Measurements from ENCODE around the gene BBLN.

DNA sequence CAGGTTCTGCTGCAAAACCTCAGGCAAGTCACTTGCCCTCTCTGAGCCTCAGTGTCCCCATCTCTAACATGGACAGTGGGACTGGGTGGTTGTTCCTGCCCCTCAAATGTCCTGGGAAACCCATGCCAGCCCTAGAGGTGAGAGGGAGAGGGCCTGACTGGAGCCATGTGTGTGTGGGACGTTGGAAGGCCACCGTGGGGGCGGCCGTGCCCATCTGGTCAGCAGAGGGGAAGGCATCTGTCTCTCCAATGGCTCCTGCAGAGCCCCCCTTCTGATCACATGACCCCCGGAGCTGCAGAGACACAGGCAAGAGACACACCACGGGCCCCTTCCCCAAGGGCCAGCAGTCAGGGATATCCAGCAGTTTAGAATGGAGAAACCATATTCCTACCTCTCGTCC, 44.8 kb downstream of the BBLN start:
- TF ChIP-seq CTCF (conservative IDR thresholded peaks at IDR 0.05; ENCODE audit: low read depth, low read length) = no peak
- no peak for TF ChIP-seq MXI1 (IDR thresholded peaks at IDR 0.05; ENCODE audit: borderline replicate concordance, low read depth, low read length)
- TF ChIP-seq POLR2A (IDR thresholded peaks at IDR 0.05; ENCODE audit: low read depth, low read length) = no peak
- no peak for TF ChIP-seq RCOR1 (IDR thresholded peaks at IDR 0.05; ENCODE audit: insufficient replicate concordance, low read length)
- TF ChIP-seq CHD1 (IDR thresholded peaks at IDR 0.05; ENCODE audit: low read depth, low read length) = no peak
- no peak for TF ChIP-seq RFX5 (IDR thresholded peaks at IDR 0.05; ENCODE audit: low read depth, low read length)
- no peak for TF ChIP-seq CEBPB (IDR thresholded peaks at IDR 0.05; ENCODE audit: low read depth, low read length)
